Measurements from ENCODE around the gene LAMA2. TPM values are rescaled to one million over a fixed set of nuclear protein-coding genes. Genes with fewer than 3 reads are reported as not detected.

Gene LAMA2
- total and polyA plus RNA-seq, 2 donors (not counting 3 experiments of a cell fraction or from before 2014, with no cell fraction given), result 0.51 to 0.75 TPM

GRCh38 chr6:129112591-129112990 lies 229.7 kb downstream of the LAMA2 start:
- Histone ChIP-seq H3K9me1 (replicated peaks; ENCODE audit: control insufficient read depth, extremely low read depth, insufficient read depth, low read length) (no peaks in the 10 kb centered on the region), H3K4me3 (replicated peaks in 1 of 3; ENCODE audit: insufficient read depth in 1 of 3, low read depth in 1 of 3, low read length in 3 of 3) (no peak overlapping the region), H3K27ac (ENCODE audit: insufficient read depth, low read depth, low read length) (no peak overlapping the region), H3K9me3 (replicated peaks; ENCODE audit: control insufficient read depth, insufficient read depth, low read length) (no peaks in the 10 kb centered on the region), H3K36me3 (ENCODE audit: control insufficient read depth in 2 of 2, extremely low read depth in 1 of 2, insufficient read depth in 2 of 2, low read length in 2 of 2) (no peaks in the 10 kb centered on the region), H3K27me3 (ENCODE audit: control insufficient read depth in 2 of 2, insufficient read depth in 2 of 2, low read length in 2 of 2) (no peaks in the 10 kb centered on the region), H3K4me1 (ENCODE audit: control insufficient read depth, extremely low read depth, insufficient read depth, low read length) (no peaks in the 10 kb centered on the region), H3K9ac (replicated peaks; ENCODE audit: extremely low read depth, insufficient read depth, low read length) (no peak overlapping the region), H4K20me1 (replicated peaks; ENCODE audit: control insufficient read depth, extremely low read depth, insufficient read depth, low read length) (no peaks in the 10 kb centered on the region), H3K79me2 (ENCODE audit: control insufficient read depth, insufficient read depth, low read length) (no peaks in the 10 kb centered on the region), H3K4me2 (ENCODE audit: insufficient read depth, low read length) (no peak overlapping the region), H2AFZ (ENCODE audit: low read depth, low read length) (no peak overlapping the region)
- intact Hi-C loops (cut with micrococcal nuclease), result no loop called here
- ChIA-PET POLR2A (no interaction called here), CTCF (interaction anchor here (0.7 kb wide), 2 partner anchors 8 to 9 kb away, joined by 3 to 4 read pairs; no protein-coding TSS in a partner anchor)
- dilution Hi-C loops (cut with MboI; ENCODE audit: extremely low pct_ligation_motif_present, low sequenced_read_pairs), result no loop called here
- TF ChIP-seq MYC (IDR thresholded peaks at IDR 0.05; ENCODE audit: low read depth, low read length) (no peak), POLR2A (IDR thresholded peaks at IDR 0.05; ENCODE audit: low read depth, low read length) (no peak), FOS (IDR thresholded peaks at IDR 0.05; ENCODE audit: borderline replicate concordance, insufficient read depth, low read length) (no peak), JUN (IDR thresholded peaks at IDR 0.05; ENCODE audit: borderline replicate concordance, insufficient read depth, insufficient read length, low read depth) (no peak), EZH2 (IDR thresholded peaks at IDR 0.05; ENCODE audit: borderline replicate concordance, low read depth, low read length, severe bottlenecking) (no peak), GATA2 (IDR thresholded peaks at IDR 0.05; ENCODE audit: insufficient read depth, insufficient read length, low read depth, low read length) (no peak), CTCF (IDR thresholded peaks at IDR 0.05; ENCODE audit: extremely low read depth in 1 of 2, insufficient read depth in 1 of 2, low read depth in 1 of 2, low read length in 2 of 2) (no peak), POLR2AphosphoS5 (IDR thresholded peaks at IDR 0.05; ENCODE audit: insufficient read depth, low read depth, low read length) (no peak), MAX (IDR thresholded peaks at IDR 0.05; ENCODE audit: insufficient read depth, insufficient read length) (no peak)
- DNase-seq (ENCODE audit: low read depth, low spot score) (no peak), FAIRE-seq (no peak)
- no TSS peak for BruUV-seq (replicated peaks)

Data from endothelial cell of umbilical vein (primary cell).